Stimulated activated naive CD8-positive, alpha-beta T cell treated with anti-CD3 and anti-CD28 coated beads, Interleukin-15, amount 100 ng/mL, for 72 hours (primary cell): ENCODE results near the gene IQSEC3.
A peak's percentile ranks its signal among the peaks of the same experiment; 100 is the strongest.
"Not testable (repeated sequence)": the region's sequence is repeated elsewhere in the genome, so short reads cannot be mapped to it uniquely, and the experiment has no call there.

Experiments used
- ATAC-seq: fragments of 150-1000 bp; cut with Tn5 transposase; 2 replicates; pipeline ENCODE4 v1.10.0; 2021; ENCODE audit warnings: mild to moderate bottlenecking, moderate library complexity
- DNase-seq, 2 donors: peaks; one replicate each; pipeline ENCODE4 v3.0.0; 2021 to 2022
- H3K27ac Mint-ChIP-seq, 2 donors: one replicate each; pipeline ENCODE4 v1.8.0; 2022; ENCODE audit warnings: mild to moderate bottlenecking in 2 of 2, mixed read lengths in 2 of 2, moderate library complexity in 2 of 2
- H3K27me3 Mint-ChIP-seq: one replicate; pipeline ENCODE4 v1.8.0; 2022; ENCODE audit warnings: mixed read lengths
- H3K4me1 Mint-ChIP-seq: one replicate; pipeline ENCODE4 v1.8.0; 2022; ENCODE audit warnings: mild to moderate bottlenecking, mixed read lengths
- H3K4me3 Mint-ChIP-seq, 2 donors: one replicate each; pipeline ENCODE4 v1.8.0; 2022; ENCODE audit warnings: mild to moderate bottlenecking in 2 of 2, mixed read lengths in 2 of 2, moderate library complexity in 1 of 2
- H3K9me3 Mint-ChIP-seq, 2 donors: one replicate each; pipeline ENCODE4 v1.8.0; 2022; ENCODE audit warnings: mixed read lengths in 2 of 2

The IQSEC3 gene

GRCh38 chr12:46542-46941, 20.0 kb upstream of the IQSEC3 start:
- H3K27me3 Mint-ChIP-seq = peaks cover 48% of the 10 kb centered on the region
- H3K4me1 Mint-ChIP-seq, DNase-seq, H3K4me3 Mint-ChIP-seq, ATAC-seq, H3K9me3 Mint-ChIP-seq, H3K27ac Mint-ChIP-seq: not testable (repeated sequence)

- H3K4me1 Mint-ChIP-seq, H3K4me3 Mint-ChIP-seq, DNase-seq, H3K27ac Mint-ChIP-seq, ATAC-seq, H3K9me3 Mint-ChIP-seq: not testable (repeated sequence)
- peaks cover 57% of the 10 kb centered on the region for H3K27me3 Mint-ChIP-seq
Measured at GRCh38 chr12:47699-48226, 18.8 kb upstream of the IQSEC3 start.

DNA sequence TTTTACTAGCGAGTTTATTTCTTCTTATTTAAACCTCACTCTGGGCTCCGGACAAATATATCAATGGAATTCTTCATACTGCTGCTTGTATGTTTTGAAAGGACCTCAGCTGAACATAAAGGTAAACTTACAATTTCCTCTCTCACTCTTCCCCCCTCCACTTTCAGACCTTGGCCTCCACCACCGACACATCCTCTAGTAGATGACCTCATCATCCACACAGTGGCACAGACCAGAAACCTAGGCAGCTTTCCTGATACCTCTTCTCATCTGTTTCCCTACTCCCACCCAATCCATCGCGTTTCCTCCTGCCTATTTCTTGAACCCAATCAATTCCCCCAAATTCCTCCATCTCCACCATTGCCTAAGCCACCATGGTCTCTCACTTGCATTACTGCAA, 17.4 kb upstream of the IQSEC3 start:
- H3K27me3 Mint-ChIP-seq = peaks cover 69% of the 10 kb centered on the region
- not testable (repeated sequence) for ATAC-seq, H3K4me1 Mint-ChIP-seq, H3K4me3 Mint-ChIP-seq, H3K9me3 Mint-ChIP-seq, DNase-seq, H3K27ac Mint-ChIP-seq

DNA sequence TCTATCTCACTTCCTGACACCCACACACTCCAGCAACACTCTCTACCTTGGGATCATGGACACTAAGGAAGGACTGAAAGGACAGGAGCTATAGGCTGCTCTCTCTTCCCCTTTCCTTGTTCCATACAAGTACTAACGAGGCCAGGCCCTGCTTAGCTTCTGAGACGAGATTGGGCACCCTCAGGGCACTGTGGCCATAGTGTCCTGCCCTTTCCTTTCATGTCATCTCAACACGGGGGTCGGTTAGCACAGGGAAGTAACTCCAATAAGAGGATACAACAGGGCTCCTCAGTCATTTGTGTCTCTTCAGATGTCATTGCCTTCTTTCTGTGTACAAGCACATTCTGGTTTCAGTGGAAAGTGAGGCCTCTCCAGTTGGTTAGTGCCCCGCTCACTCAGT, 15.5 kb upstream of the IQSEC3 start:
- H3K9me3 Mint-ChIP-seq, DNase-seq, H3K4me3 Mint-ChIP-seq, H3K4me1 Mint-ChIP-seq, ATAC-seq, H3K27ac Mint-ChIP-seq: not testable (repeated sequence)
- peaks cover 74% of the 10 kb centered on the region for H3K27me3 Mint-ChIP-seq

- H3K4me3 Mint-ChIP-seq, H3K4me1 Mint-ChIP-seq, H3K9me3 Mint-ChIP-seq, DNase-seq, ATAC-seq, H3K27ac Mint-ChIP-seq: not testable (repeated sequence)
- H3K27me3 Mint-ChIP-seq = peaks cover 83% of the 10 kb centered on the region
Measured at GRCh38 chr12:51962-52361, 14.6 kb upstream of the IQSEC3 start.

- peaks cover 85% of the 10 kb centered on the region for H3K27me3 Mint-ChIP-seq
- peaks cover 9 to 20% of the 10 kb centered on the region in 2 donors for H3K9me3 Mint-ChIP-seq
- not testable (repeated sequence) for H3K4me1 Mint-ChIP-seq, DNase-seq, H3K27ac Mint-ChIP-seq, ATAC-seq, H3K4me3 Mint-ChIP-seq
Measured at GRCh38 chr12:52902-53734, 13.4 kb upstream of the IQSEC3 start.

GRCh38 chr12:53735-54730, 12.5 kb upstream of the IQSEC3 start:
- H3K9me3 Mint-ChIP-seq = peaks cover 18 to 29% of the 10 kb centered on the region in 2 donors
- no peak overlapping the region for H3K4me3 Mint-ChIP-seq
- H3K4me1 Mint-ChIP-seq = no peaks in the 10 kb centered on the region
- ATAC-seq (no peak), DNase-seq (no peak)
- peaks cover 86% of the 10 kb centered on the region for H3K27me3 Mint-ChIP-seq
- no peak overlapping the region for H3K27ac Mint-ChIP-seq

GRCh38 chr12:54750-55535, 11.6 kb upstream of the IQSEC3 start:
- Mint-ChIP-seq H3K9me3 (peaks cover 22 to 36% of the 10 kb centered on the region in 2 donors), H3K4me3 (no peak overlapping the region), H3K27me3 (peaks cover 87% of the 10 kb centered on the region), H3K4me1 (no peaks in the 10 kb centered on the region), H3K27ac (no peak overlapping the region)
- no peak for ATAC-seq
- DNase-seq = no peak

DNA sequence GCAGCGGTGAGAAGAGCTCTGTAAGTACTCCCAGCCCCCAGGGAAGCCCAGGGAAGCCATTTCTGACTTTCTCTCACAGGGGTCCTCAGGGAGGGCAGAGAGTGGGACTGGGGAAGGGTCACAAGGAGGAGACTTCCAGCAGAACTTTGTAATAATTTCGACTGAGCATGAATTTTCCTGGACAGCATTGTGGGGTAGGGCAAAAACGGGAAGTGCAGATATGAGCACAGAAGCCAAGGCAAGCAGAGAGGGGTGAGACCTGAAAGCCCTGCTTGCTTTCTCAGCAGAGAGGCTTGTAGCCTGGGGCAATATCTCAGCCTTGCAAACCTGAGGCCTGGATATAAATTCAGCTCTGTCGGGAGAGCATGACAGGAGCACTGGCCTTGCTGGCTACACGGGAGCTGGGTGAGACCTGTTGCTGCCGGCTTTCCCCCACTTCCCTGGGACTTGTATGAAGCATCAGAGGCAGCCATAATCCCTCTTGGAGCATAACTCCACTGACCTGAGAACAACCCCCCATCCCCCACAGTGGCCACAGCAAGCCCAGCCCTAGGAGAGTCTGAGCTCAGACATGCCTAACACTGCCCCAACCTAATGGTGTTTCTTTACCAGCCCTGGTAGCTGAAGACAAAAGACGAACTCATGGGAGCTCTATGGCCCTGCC, 9.8 kb upstream of the IQSEC3 start:
- H3K9me3 Mint-ChIP-seq = peaks cover 30 to 48% of the 10 kb centered on the region in 2 donors

GRCh38 chr12:57539-57938, 9.0 kb upstream of the IQSEC3 start:
- Mint-ChIP-seq H3K4me3 (no peak overlapping the region), H3K27ac (no peak overlapping the region), H3K27me3 (peaks cover 92% of the 10 kb centered on the region), H3K4me1 (no peaks in the 10 kb centered on the region), H3K9me3 (peaks cover 30 to 48% of the 10 kb centered on the region in 2 donors)
- no peak for ATAC-seq
- DNase-seq = no peak

More for the DNA sequence above, 9.8 kb upstream of the IQSEC3 start:
- ATAC-seq (no peak), DNase-seq (no peak)
- no peak overlapping the region for H3K4me3 Mint-ChIP-seq
- no peaks in the 10 kb centered on the region for H3K4me1 Mint-ChIP-seq
- H3K27ac Mint-ChIP-seq = no peak overlapping the region
- peaks cover 95% of the 10 kb centered on the region for H3K27me3 Mint-ChIP-seq

DNA sequence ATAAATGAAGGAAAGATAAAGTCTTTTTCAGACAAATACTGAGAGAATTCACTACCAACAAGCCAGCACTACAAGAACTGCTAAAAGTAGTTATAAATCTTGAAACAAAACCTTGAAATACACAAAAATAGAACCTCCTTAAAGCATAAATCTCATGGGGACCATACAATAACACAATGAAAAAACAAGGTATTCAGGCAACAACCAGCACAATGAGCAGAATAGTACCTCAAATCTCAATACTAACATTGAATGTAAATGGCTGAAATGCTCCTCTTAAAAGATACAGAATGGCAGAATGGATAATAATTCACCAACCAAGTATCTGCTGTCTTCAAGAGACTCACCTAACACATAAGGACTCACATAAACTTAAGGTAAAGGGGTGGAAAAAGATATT, 7.7 kb upstream of the IQSEC3 start:
- H3K27me3 Mint-ChIP-seq = peaks cover 84% of the 10 kb centered on the region
- ATAC-seq = no peak
- no peak overlapping the region for H3K4me3 Mint-ChIP-seq
- H3K9me3 Mint-ChIP-seq = peaks cover 30 to 48% of the 10 kb centered on the region in 2 donors
- no peaks in the 10 kb centered on the region for H3K4me1 Mint-ChIP-seq
- DNase-seq = no peak
- no peak overlapping the region for H3K27ac Mint-ChIP-seq

DNA sequence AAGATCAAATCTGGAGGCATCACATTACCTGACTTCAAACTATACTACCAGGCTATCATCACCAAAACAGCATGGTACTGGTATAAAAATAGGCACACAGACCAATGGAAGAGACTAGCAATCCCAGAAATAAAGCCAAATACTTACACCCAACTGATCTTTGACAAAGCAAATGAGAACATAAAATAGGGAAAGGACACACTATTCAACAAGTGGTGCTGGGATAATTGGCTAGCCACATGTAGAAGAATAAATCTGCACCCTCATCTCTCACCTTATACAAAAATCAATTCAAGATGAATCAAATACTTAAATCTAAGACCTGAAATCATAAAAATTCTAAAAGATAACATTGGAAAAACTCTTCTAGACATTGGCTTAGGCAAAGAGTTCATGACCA, 4.7 kb upstream of the IQSEC3 start:
- peaks cover 68% of the 10 kb centered on the region for H3K27me3 Mint-ChIP-seq
- peaks cover 25 to 47% of the 10 kb centered on the region in 2 donors for H3K9me3 Mint-ChIP-seq
- not testable (repeated sequence) for ATAC-seq, H3K4me1 Mint-ChIP-seq, DNase-seq, H3K4me3 Mint-ChIP-seq, H3K27ac Mint-ChIP-seq

DNA sequence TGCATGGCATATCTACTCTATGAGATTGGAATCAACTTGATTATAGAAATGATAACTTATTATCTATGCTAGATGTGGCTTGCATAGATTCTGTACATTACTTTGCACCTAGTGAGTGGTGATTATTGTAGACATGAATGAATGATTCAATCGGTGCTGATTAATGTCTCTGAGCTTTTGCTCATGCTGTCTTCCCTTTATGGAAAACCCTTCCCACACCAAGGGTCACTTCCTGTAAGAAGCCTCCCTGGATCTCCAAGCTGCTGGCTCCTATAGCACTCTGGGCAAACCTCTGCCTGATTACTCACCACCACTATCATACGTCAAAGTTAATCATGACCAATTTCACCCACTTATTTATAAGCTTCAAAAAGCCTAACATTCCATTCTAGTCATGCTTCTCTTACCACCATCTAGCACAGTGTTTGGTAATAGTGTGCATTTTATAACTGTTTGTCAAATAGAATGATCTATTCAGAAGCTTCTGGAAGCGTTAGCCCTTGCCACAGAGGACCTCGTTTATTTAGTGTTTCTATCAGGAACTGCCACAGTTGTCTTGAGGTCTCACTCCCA, 990 bp upstream of the IQSEC3 start:
- Mint-ChIP-seq H3K27me3 (peaks cover 51% of the 10 kb centered on the region), H3K9me3 (peaks cover 1 to 13% of the 10 kb centered on the region in 2 donors)
- ATAC-seq, DNase-seq, H3K27ac Mint-ChIP-seq, H3K4me3 Mint-ChIP-seq, H3K4me1 Mint-ChIP-seq: not testable (repeated sequence)

DNA sequence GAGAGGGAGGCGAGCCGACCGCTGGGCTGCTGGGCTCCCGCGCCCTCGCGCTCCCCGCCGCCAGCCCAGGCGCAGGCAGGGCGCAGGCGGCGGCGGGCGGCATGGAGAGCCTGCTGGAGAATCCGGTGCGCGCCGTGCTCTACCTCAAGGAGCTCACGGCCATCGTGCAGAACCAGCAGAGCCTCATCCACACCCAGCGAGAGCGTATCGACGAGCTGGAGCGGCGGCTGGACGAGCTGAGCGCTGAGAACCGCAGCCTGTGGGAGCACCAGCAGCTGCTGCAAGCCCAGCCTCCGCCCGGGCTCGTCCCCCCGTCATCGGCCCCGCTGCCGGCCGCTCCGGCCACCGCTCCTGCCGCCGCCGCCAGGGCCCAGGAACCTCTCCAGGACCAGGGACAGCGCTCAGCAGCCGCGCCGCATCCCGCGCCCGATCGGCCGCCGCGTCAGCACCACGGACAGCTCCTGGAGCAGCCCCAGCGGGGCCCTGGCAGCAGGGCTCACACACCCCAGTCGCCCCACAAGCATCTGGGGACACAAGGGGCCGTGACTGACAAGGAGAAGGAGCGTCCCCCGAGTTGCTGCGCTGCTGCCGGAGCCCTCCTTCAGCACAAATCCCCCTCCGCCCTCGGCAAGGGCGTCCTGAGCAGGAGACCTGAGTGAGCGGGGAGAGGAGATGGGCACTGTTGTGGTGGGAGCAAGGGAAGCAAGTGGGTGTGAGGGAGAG, 376 bp downstream of the IQSEC3 start:
- H3K9me3 Mint-ChIP-seq, H3K4me3 Mint-ChIP-seq: not testable (repeated sequence)
- DNase-seq = peak in 1 of 2 donors; percentile 38

More for the DNA sequence above, 376 bp downstream of the IQSEC3 start:
- ATAC-seq = peak; percentile 90
- not testable (repeated sequence) for H3K4me1 Mint-ChIP-seq, H3K27ac Mint-ChIP-seq
- H3K27me3 Mint-ChIP-seq = peaks cover 45% of the 10 kb centered on the region
